Measurements from ENCODE around the gene PIK3R1.

The PIK3R1 gene

DNA sequence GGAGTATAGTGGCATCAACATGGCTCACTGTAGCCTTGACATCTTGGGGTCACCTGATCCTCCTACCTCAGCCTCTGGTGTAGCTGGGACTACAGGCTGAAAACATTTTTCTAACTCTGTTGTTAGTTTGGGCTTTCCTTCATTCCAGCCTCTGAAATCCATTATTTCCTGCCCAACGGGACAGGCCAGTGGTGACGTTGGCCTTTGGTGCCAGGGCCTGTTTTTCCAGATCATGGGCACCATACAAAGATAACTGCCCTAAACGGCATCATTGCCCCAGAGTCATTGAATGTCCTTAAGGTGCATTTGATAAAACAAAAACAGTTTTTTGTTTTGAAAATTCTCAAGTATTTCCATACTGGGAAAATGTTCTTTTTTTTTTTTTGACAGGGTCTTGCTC, 32.1 kb downstream of the PIK3R1 start:
- intact Hi-C loops (cut with DNase I) = no loop called here
- no peak for DNase-seq

DNA sequence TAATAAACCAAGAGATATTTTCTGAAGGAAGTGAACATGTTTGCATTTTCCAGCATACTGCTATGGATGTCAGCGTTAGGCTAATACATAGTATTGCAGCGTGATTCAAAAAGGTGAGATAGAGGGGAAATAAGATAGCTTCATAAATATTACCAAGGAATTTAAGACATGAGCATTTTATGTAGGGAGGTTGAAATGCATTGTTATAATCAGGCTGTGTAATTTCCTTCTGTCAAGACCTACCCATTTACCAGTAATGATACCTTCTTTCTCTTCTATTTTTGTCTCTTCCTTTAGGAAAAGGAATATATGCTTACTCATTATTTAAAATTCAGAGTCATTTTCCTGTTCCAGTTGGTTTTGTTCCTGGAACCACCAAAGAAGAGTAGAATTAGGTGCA, 33.3 kb downstream of the PIK3R1 start:
- no peak for DNase-seq
- intact Hi-C loops (cut with DNase I) = no loop called here

DNA sequence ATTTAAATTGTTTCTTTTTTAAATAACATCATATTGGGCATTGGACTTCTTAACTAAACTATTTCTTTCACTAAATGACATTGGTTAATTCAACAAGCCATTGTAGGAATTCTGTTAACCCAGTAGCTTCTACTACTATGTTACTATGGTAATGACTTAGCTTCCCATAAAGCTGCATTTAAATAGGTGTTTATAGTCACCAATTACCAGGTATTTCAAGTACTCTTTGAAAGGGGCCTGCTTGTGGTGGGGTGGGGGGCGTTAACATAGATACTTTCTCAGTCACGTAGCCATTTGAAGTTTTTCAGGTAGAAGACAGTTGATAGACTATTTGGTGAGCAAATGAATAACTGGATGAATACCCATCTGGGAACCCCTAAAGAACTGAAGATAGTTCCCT, 34.0 kb downstream of the PIK3R1 start:
- intact Hi-C loops (cut with DNase I) = no loop called here

DNA sequence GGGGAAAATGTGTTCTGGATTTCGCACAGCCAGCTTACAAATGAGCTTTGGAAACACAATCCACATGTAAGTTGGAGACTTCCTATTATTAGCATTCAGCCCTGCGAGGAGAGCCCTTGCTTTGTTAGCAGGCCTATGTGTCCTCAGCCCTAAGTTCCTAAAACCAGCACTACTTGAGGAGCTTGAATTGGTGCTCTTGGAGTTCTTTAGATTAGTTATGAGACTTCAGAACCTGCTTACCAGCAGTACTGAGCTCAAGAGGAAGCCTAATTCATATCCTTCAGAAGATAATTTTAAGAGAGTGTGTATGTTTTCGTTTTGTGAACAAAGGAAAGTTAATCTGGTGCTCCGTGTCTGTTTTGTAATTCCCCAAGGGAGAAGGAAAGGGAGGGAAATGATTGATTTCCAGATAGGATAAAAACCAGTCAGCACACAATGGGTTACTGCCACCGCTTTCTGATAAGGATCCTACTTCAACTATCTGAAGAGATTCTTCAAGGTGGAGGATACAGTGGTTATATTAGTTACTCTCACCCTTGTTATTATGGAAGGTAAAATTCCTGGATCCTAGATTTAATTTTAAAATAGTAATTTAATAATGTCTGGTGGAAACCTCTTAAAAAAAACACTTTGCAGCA, 35.2 kb downstream of the PIK3R1 start:
- no peak for DNase-seq
- intact Hi-C loops (cut with DNase I) = loop anchor here (5.0 to 10.0 kb wide), 2 partner anchors 33 to 1006 kb away; partner anchors contain the start of gene PIK3R1

More for the DNA sequence above, 34.0 kb downstream of the PIK3R1 start:
- DNase-seq = no peak

DNA sequence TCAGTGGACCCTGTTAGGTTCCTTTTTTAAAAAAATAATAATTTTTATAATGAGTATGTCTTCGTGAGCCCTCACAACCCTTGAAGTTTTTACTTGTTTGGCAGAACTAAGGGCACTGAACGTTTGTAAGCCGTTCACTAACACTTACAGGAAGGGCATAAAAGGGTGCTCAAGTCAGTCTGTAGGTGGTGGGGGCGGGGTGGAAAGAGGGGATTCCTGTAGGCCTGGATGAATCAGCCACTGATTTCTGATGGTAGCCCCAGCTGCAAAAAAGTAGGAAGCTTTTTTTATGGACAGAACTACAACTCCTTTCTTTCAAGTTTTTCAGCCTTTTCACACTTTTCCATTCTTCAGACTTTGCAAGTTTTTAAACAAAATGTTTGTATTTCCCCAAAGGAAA, 35.8 kb downstream of the PIK3R1 start:
- DNase-seq = no peak
- intact Hi-C loops (cut with DNase I) = loop anchor here (5.0 to 10.0 kb wide), 2 partner anchors 34 to 1007 kb away; partner anchors contain the start of gene PIK3R1

DNA sequence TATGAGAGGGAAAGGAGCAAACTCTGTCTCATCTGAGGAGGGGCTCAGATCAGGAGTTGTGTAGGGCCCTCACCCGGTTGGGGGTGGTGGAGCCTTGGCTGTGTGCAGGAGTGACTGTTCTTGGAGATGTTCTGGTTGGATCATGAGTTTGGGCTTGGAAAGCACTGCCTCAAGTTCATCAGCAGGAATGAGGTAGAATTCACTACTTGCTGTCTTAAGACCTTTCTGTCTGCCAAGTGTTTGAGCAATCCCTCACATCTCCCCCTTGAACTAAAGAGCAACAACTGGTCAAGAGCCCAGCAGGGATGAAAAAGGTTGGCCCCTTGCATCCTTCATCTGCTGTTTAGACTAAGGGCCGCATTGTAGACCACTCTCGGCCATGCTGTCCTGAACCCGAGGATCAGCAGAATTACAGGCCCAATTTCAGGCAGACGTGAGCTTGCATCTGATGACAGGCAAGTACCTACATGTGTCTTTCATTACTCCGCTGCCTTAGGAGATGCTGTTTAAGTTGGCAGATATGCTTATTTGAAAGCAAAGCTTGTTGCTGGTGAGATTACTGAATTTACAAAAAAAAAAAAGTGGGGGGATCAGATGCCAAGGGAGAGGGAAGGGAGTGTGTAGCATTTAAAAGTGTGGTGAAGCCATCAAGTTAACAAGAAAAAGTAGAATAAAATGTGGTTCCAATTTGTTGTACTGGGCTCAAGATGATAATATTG, 36.4 kb downstream of the PIK3R1 start:
- peak in 1 of 10 donors; percentile 49 for DNase-seq
- intact Hi-C loops (cut with DNase I) = loop anchor here (2.0 to 10.0 kb wide), 3 partner anchors 35 to 1007 kb away; partner anchors contain the start of gene PIK3R1

DNA sequence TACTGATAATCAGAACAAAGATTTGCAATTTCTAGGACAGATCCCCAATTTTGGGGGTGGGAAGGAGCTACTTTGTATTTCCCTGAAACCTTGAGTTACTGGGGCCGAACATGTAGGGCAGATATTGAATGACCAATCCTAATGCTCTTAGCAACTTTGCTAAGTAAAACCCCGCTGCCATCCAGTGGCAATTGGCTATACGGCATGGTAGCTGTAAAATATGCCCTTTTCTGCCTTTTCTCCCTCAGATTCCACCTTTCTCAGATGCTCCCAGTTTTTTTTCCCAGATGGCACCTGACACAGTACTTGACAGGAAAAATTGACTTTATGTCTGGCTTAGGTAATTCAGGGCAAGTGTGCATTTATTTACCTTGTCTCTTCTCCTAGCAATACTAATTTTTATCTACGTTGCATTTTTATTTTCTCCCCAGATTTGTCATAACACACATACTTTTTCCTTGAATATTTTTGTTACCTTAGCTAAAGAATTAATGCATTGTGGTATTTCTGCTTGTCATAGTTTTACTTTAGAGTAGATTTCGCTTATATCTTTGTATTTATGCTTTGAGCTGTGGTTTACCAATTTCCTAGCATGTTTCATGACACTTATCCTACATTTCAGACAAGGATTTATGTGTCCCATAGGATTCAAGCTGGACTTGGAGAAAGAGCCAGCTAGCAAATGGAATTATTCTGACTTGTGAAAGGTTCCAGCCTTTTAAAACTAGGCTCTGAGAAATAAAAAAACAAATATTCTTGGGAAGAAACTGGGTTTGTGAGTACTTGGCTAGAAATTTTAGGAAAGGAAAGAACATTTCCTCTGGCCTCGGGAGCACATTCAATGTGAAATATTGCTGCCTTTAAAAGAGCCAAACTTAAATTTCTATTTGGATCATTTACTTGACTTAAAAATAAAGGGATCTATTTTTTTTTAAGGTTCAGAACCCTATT, 37.4 kb downstream of the PIK3R1 start:
- intact Hi-C loops (cut with DNase I) = loop anchor here (2.0 to 10.0 kb wide), 3 partner anchors 36 to 1008 kb away; partner anchors contain the start of gene PIK3R1
- peak in 8 of 10 donors; percentile 48 to 90 (median 64) for DNase-seq

DNA sequence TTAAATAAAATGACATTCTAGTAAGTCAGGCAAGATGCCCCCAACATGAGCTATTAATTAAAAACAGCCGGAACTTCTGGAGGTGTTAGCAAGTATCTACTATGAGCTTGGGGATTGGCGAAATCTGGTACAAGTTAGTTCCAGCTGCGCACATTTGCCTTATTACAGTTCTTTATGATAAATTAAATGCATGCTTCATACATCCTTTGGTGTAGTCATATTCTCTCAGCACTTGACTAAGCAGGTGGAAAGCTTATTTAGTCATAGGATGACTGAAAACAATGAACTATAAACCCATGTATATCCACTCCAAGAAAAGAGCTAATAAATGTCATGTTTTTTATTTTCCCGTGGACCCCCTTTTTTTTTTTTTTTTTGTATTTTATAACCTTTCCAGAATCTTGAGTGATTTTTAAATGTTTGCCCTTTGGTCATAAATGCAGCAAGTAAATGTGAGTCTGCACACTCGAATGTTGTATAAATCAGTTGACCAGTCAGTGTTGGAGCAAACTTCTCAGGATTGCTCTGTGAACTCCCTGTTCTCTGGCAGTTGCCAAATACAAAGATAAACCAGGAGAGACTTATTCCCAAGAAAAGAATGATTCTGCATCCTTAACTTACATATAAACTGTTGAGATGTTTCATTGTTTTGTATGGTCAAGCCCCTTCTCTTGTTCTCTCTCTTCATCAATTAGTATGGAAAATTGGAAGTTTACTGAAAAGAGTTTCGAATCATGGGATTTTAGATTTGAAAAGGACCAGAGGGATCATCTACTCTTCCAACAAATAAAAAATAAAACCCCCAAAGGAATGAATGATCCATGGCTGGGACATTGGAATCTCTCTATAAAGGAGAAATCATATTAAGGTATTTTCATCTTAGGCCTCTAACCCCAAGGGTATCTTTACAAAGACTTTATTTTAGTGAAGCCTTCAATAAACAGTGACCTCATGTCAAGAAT, 38.3 kb downstream of the PIK3R1 start:
- intact Hi-C loops (cut with DNase I) = loop anchor here (2.0 to 10.0 kb wide), 3 partner anchors 37 to 1009 kb away; partner anchors contain the start of gene PIK3R1
- DNase-seq = no peak

DNA sequence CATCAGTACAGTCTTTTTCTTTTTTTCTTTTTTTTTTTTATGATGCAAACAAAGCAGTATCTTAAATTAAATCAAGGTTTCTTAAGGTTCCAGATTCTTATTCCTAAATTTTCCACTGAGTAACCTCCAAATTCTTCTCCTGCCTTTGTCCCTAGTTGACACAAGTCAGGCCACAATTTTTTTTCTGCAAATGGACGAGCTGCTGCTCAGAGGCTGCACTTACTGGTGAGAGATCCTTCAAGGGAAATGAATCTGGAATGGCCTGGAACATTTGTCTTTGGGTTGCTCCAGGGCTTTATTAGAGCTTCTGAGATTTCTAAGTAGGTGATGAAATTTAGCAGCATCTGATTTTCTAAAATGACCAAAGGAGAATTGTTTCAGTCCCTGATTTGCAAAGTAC, 39.3 kb downstream of the PIK3R1 start:
- no peak for DNase-seq
- intact Hi-C loops (cut with DNase I) = loop anchor here (5.0 to 10.0 kb wide), 2 partner anchors 38 to 1010 kb away; partner anchors contain the start of gene PIK3R1

DNA sequence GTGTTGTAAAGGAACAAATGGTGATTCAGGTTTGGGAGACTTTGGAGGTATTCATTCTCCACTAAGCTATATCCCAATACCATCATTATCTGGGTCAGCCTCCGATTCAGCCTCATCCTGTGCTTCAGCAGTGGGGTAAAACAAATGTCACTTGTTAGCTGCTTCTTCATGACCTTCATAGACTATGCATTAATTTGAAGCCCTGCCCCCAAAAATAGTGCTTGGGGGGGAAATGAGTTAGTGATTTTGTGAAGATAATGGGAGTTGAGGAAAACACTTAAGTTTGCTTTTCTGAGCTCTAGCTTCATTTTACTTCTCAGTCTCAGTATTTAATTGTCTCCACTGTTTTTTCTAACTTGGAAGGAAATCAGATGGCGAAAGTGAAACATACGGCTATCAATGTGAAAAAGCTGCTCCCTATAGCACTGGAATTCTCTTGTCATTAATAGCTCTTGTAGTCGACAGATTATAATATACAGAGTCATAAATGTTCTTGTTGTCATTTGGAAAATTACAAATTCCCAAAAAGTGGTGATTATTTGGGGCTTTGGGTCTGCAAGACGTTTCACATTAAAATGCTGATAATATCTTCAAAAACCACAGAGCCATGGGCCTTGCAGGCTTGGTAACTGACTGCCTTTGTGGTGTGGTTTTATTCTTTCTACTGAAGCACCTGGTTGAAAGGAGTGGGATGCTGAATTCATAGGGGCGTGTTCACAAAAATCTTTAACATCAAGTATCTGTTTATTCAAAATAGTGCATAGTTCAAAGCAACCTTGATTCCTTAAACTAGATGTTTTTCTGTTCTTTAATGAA, 40.0 kb downstream of the PIK3R1 start:
- no peak for DNase-seq
- intact Hi-C loops (cut with DNase I) = loop anchor here (10.0 kb wide), 1 partner anchor 1011 kb away; no protein-coding TSS in a partner anchor

DNA sequence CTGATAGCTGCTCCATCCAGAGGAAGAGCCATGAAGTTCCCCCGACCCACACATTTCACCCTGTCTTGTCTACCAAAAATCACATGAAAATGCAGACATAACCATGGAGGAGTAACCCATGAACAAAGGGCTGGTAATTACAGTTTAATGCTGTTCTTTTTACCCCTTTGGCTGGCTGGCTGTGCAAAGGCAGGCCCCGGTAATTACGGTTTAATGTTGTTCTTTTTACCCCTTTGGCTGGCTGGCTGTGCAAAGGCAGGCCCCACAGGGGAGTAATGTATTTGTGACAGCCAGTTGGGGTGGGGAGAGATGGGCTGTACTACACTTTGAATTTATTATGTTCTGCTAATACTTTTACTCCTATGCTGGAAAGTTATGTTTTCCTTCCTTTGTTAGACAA, 41.7 kb downstream of the PIK3R1 start:
- intact Hi-C loops (cut with DNase I) = loop anchor here (10.0 kb wide), 1 partner anchor 1012 kb away; no protein-coding TSS in a partner anchor
- no peak for DNase-seq

DNA sequence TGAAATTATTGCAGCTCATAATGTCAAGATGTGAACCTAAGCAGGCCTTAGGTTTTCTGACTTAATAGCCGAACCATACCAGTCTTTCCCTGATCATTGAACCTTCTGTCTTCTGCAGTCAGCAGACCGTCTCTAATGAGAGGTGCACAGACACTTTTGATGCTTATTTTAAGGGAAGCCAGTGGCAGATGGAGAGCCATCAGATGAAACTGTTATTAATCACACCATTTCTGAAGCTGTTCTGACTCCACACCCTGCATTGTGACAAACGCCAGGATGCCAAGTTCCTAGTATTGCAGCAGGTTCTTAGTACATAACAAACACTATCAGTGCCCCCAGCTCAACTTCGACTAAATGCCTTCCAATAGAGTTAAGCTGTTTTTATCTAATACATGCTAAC, 43.0 kb downstream of the PIK3R1 start:
- DNase-seq = no peak
- intact Hi-C loops (cut with DNase I) = loop anchor here (10.0 kb wide), 1 partner anchor 1014 kb away; no protein-coding TSS in a partner anchor

DNA sequence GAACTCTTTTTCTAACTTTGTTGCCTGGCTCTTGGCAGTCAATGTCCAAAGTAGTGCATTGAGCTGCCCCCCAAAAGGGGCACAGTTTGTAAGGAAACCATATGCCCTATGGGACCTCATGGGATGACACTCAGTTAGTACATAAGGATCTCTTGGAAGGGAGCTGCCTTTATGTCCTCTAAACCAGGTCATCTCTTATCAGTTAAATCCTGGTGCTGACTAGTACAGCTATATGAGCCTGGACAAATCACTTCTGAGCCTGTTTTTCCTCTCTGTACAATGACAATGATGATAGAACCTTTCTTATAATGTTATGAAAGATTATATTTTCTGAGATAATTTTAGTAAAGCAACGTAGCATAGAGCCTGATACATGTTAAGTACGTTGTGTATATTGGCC, 44.1 kb downstream of the PIK3R1 start:
- intact Hi-C loops (cut with DNase I) = loop anchor here (10.0 kb wide), 1 partner anchor 1015 kb away; no protein-coding TSS in a partner anchor
- no peak for DNase-seq

DNA sequence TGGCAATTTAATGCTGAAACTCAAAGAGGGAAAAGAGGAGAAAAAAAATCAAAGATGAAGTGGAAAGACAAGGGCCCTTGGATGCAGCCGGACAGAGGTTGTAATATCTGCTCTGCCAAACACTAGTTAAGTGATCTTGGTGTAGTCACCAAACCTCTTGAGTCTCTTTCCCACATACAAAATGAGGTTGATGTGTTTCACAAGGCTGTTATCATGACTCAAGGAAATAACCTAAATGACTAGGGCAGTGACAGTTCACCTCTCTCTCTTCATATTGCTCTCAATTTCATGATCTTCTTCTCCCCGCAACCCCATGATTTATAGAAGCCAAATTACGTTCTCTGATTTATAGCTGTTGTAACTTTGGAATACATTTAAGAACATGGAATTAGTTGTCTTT, 44.9 kb downstream of the PIK3R1 start:
- intact Hi-C loops (cut with DNase I) = no loop called here
- DNase-seq = no peak

DNA sequence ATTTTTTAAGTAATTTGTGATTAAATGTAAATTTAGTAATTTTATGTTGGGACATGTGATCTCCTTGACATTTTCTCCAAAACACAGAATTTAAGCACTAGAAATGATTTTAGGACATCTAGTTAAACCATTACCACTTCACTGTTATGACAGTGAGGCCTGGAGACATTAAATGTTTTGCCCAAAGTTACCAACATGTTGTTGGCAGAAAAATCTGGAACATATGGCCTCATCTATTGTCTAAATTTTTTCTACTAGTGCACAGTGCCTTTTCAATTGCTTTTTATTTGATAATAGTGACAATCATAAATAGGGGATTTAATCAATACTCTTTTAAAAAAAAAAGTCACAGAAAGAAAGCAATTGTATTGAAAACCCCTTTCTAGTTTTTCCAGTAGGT, 45.6 kb downstream of the PIK3R1 start:
- no peak for DNase-seq
- intact Hi-C loops (cut with DNase I) = no loop called here

DNA sequence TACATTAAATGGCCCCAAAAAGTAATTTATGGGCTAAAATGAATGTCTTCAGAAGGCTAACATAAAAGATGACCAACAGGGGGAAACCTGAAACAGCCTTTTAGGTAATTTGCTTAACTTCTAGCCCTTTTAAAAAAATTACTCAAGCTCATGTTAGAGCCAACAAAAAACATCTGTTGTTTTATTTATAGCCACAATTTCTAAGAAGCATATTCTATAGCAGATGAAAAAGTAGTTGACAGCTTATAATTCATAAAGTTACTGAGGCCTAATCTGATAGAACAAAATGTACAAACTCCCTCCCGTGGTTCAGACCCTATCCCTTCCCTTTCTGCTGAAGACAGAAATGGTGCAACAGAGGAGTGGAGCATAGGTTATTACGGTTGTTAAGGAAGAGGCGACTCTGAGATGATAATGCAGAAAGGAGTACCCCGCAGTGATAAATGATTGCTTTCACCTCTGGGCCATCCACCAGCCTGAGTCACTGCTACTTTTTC, 46.1 kb downstream of the PIK3R1 start:
- intact Hi-C loops (cut with DNase I) = no loop called here
- no peak for DNase-seq

DNA sequence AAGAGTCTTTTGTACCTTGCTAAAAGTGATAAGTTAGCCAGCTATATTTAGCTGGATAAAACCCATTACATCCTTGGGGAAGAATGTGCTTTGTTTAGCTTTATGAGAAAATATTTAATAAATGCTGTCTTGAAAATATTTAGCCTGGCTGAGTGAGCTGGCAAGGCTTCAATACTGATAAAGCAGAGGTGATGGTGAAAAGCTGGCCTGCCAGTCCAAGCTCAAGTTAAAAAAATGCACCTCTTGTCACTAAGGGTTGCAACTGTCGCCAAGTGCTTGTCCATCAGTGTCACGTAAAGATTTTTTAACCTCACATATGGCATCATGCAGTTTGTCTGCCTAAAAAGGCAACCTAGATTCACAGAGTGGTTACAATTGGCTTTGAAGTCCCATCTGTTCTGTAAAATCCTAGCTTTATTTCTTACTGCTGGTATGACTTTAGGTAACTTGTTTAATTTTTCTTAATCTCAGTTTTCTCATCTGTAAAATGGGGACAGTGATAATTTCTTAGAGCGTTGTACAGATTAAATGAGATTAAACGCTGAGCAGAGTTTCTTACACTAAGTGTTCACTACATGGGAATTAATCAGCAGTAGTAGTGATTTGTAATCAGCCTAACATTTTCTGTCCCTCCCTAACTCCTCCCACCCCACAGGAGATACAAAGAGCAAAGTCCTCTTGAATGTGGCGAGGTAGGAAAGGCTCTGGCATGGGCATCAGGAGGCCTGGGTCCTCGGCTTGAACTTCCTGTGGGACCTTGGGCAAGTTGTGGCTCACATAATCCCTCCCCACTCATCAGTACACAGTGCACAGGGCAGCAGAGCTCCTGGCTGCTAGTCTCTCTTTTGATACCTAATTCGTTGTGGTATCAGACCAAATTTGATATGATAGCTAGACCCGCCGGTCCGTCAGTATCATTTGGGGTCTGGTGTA, 48.7 kb downstream of the PIK3R1 start:
- DNase-seq = no peak
- intact Hi-C loops (cut with DNase I) = no loop called here
